Stimulated activated naive CD4-positive, alpha-beta T cell (primary cell): ENCODE results near the gene SULT1C2.
"Not testable (repeated sequence)": the region's sequence is repeated elsewhere in the genome, so short reads cannot be mapped to it uniquely, and the experiment has no call there.

ENCODE experiments used
- DNase-seq, 6 experiments: peaks; one replicate each; lab custom pipeline; 2025; lab: John Stamatoyannopoulos, UW

SULT1C2 gene

DNA sequence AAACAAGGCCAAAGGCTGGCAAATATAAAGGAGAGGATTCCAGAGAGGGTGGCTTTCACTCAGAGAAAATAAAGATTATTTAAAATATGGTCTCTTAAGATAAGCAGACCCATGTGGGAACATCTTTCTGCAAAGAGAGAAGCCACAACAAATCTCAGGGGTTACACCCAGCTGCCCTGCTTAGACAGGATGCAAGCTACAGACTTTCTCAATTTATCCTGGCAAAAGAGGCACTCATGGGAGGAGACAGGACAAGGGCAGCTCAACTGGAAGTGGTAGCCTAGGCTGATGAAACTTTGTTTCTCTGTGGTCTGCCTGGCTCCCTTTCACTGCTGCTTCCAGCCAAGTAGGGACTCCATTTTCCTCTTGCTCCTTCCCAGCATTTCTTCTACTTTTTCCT, 63.2 kb downstream of the SULT1C2 start:
- no peak for DNase-seq

DNA sequence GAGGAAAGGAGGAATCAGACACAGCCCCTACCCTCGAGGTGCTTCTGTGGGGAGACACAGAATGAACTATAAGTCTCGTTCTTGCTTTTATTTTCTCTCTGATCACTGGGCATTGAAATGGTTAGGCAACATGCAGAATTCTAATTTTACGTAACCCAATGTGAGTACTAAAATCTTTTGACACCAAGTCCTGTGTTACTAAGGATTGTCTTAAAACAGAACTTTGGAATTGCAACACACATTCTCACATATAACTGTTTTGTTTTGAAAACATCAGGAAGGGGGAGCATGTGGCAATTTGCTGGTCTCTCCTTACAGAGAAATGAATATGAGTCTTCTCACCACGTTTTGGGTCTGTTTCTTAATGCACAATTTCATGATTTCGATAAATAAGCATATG, 65.4 kb downstream of the SULT1C2 start:
- DNase-seq, result no peak

DNA sequence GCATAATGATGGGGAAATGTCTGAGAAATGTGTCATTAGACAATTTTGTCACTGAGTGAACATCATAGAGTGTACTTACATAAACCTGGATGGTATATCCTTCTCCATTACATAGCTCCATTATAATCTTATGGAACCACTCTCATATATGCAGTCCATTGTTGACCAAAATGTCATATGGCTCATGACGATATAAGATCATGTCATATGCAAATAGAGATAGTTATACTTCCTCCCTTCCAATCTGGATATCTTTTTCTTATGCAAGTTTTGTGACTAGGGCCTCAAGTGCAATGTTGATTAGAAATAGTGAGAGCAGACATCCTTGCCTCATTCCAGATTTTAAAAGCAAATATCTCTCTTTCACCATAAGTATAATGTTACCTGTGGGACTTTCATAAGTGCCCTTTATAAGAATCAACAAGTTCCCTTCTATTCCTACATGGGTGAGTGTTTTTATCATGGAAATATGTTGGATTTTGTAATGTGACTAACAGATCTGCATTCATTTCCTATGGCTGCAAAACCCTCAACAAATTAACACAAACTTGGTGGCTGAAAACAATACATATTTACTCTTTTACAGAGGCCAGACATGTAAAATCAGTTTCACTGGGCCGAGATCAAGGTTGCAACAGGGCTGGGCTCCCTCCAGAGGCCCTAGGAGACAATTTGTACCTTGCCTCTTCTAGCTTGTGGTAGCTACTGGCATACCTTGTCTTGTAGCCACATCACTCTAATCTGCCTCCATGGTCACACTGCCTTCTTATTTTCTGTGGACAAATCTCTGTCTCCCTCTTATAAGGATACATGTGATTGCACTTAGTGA, 67.4 kb downstream of the SULT1C2 start:
- DNase-seq, result no peak

DNA sequence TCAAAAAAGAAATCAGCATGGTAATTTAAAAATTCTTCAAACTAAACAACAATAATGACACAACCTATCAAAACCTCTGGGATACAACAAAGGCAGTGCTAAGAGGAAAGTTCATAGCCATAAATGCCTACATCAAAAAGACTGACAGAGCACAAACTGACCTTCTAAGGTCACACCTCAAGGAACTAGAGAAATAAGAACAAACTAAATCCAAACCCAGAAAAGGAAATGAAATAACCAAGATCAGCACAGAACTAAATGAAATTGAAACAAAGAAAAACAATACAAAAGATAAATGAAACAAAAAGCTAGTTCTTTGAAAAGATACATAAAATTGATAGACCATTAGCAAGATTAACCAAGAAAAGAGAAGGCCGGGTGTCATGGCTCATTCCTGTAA, 70.6 kb downstream of the SULT1C2 start:
- DNase-seq, result not testable (repeated sequence)
